Stomach (tissue), 9 donors: ENCODE measurements around the gene APLN. TPM values are rescaled to one million over a fixed set of nuclear protein-coding genes. Genes with fewer than 3 reads are reported as not detected.

ENCODE experiments used
- DNase-seq, 2 donors: peaks; one replicate each; pipeline versions ENCODE4 v3.0.0 to v3.0.0-alpha.2; 2013 to 2019
- H3K27ac ChIP-seq, 5 donors: fragments of 200-600 bp in 4 of 5; sonication (generic) in 4 of 5; one replicate each; pipeline ENCODE4 v1.5.1; 2013 to 2019; ENCODE audit warnings: mild to moderate bottlenecking in 1 of 5, moderate library complexity in 1 of 5
- H3K27me3 ChIP-seq, 3 donors: fragments of 200-600 bp; sonication (generic); one replicate each; pipeline ENCODE4 v1.5.1; 2017 to 2019; ENCODE audit warnings: mixed run types in 1 of 3
- H3K36me3 ChIP-seq, 4 donors: fragments of 200-600 bp; sonication (generic); 1 replicate in 3 of 4; 2 replicates in 1 of 4; pipeline ENCODE4 v1.5.1; 2016 to 2019
- H3K4me1 ChIP-seq, 4 donors: fragments of 200-600 bp; sonication (generic); one replicate each; pipeline ENCODE4 v1.5.1; 2016 to 2019
- H3K4me3 ChIP-seq, 4 donors: fragments of 200-600 bp; sonication (generic) in 3 of 4; one replicate each; pipeline ENCODE4 v1.5.1; 2016 to 2019; ENCODE audit warnings: mild to moderate bottlenecking in 1 of 4
- H3K9me3 ChIP-seq, 4 donors: fragments of 200-600 bp; sonication (generic); one replicate each; pipeline ENCODE4 v1.5.1; 2016 to 2019
- CTCF ChIP-seq, 7 experiments: fragments of 450-650 bp in 4 of 7; fragments of 200-600 bp in 3 of 7; sonication (generic) in 3 of 7; IDR thresholded peaks; one replicate each; pipeline ENCODE4 v1.5.1; 2016 to 2019; ENCODE audit warnings: antibody characterized with exemption in 7 of 7, control low read depth in 2 of 7, mild to moderate bottlenecking in 1 of 7
- EP300 ChIP-seq: sonication (generic); formaldehyde crosslinking; IDR thresholded peaks from one replicate; pipeline ENCODE4 v1.6.1; 2017; ENCODE audit warnings: antibody characterized with exemption
- POLR2A ChIP-seq, 4 donors: fragments of 450-650 bp; IDR thresholded peaks; one replicate each; pipeline ENCODE4 v1.6.1; 2016; ENCODE audit warnings: antibody characterized with exemption in 4 of 4, control low read depth in 2 of 4, mild to moderate bottlenecking in 1 of 4, moderate library complexity in 1 of 4
- POLR2AphosphoS5 ChIP-seq, 3 donors: sonication (generic); formaldehyde crosslinking; IDR thresholded peaks; one replicate each; pipeline ENCODE4 v1.6.1; 2016; ENCODE audit warnings: antibody characterized with exemption in 3 of 3
- WGBS, 5 donors: extraction: QIAGEN DNeasy Blood & Tissue Kit in 3 of 5; methylation state at CpG; one replicate each; pipeline versions ENCODE4 v1.1.5 to v1.1.7; 2013 to 2018; 5-methylcytosine and 5-hydroxymethylcytosine counted together
- intact Hi-C: fragments of 100-400 bp; cut with DNase I; formaldehyde crosslinking; loops from one replicate; pipeline ENCODE4 v1.15.1; 2023; ENCODE audit warnings: low total_unique reads
- polyA plus RNA-seq, 3 donors: library from polyadenylated mRNA; stranded (reverse); fragments of 200-250 nt; gene quantifications; one replicate each; pipeline ENCODE4 v1.2.3, GENCODE V29; 2013
- total RNA-seq, 5 donors: library from RNA; depleted of rRNA; stranded (reverse); fragments of >200 nt; gene quantifications; one replicate each; pipeline versions ENCODE4 v1.1.0 to v1.2.3, GENCODE V29; 2014 to 2016
- donor health status: healthy with polysubstance abuse.
- donor health status: Bipolar disorder and iron deficiency.
- donor health status: healthy.

The APLN gene
- total and polyA plus RNA-seq, 8 donors = 0.18 to 1.1 (median 0.37) TPM; not detected in 4

GRCh38 chrX:129596077-129596476, 58.7 kb downstream of the APLN start:
- H3K4me3 ChIP-seq = no peak overlapping the region
- intact Hi-C loops = no loop called here
- no peaks in the 10 kb centered on the region for H3K9me3 ChIP-seq
- TF ChIP-seq POLR2AphosphoS5 (IDR thresholded peaks at IDR 0.05) = no peak
- no peak for TF ChIP-seq EP300
- no peak for TF ChIP-seq POLR2A (IDR thresholded peaks at IDR 0.05)
- TF ChIP-seq CTCF (IDR thresholded peaks at IDR 0.05) = no peak
- H3K36me3 ChIP-seq = peaks cover 0 to 29% (median 12%) of the 10 kb centered on the region in 4 donors
- no peak for DNase-seq
- no peak overlapping the region for H3K27ac ChIP-seq
- no peaks in the 10 kb centered on the region for H3K27me3 ChIP-seq
- H3K4me1 ChIP-seq = peaks cover 0 to 5% (median 0%) of the 10 kb centered on the region in 4 donors
- 71 to 92% (median 81%) methylated on average over 2 to 5 of the region's 5 CpGs for WGBS, 5 donors

Other genes with a start within 250 kb of the APLN start
- gene SMARCA1, start 131.5 kb downstream of the APLN start, total RNA-seq = 10 to 100 TPM; 27.4 to 89.8 (median 39.0) TPM
- gene SMARCA1, start 131.5 kb downstream of the APLN start, polyA plus RNA-seq = 10 to 100 TPM in 2 of 3 donors, 1 to 10 TPM in 1; 7.9 to 12.8 (median 12.6) TPM
- 10 to 100 TPM; 17.9 to 36.2 (median 23.6) TPM for gene OCRL, start 114.7 kb downstream of the APLN start, total RNA-seq
- 1 to 10 TPM; 7.9 to 8.4 (median 8.2) TPM for gene OCRL, start 114.7 kb downstream of the APLN start, polyA plus RNA-seq
- gene XPNPEP2, start 84.0 kb upstream of the APLN start, total RNA-seq = 10 to 100 TPM in 1 of 5 donors, 1 to 10 TPM in 3, under 1 TPM in 1; 0.72 to 16.3 (median 2.2) TPM
- 1 to 10 TPM in 1 of 3 donors, under 1 TPM in 2; 0.33 to 1.2 (median 0.92) TPM for gene XPNPEP2, start 84.0 kb upstream of the APLN start, polyA plus RNA-seq
- gene SASH3, start 125.0 kb upstream of the APLN start, total RNA-seq = 10 to 100 TPM in 1 of 5 donors, 1 to 10 TPM in 2, under 1 TPM in 1, not detected in 1; 0.58 to 10.7 (median 3.3) TPM
- gene SASH3, start 125.0 kb upstream of the APLN start, polyA plus RNA-seq = 10 to 100 TPM in 1 of 3 donors, 1 to 10 TPM in 2; 3.5 to 12.1 (median 6.7) TPM
- gene ZDHHC9, start 188.9 kb upstream of the APLN start, total RNA-seq = 10 to 100 TPM in 4 of 5 donors, not detected in 1; 17.4 to 30.1 (median 27.7) TPM
- gene ZDHHC9, start 188.9 kb upstream of the APLN start, polyA plus RNA-seq = 1 to 10 TPM; 8.1 to 9.5 (median 8.7) TPM